Measurements from ENCODE around the gene MAST3. TPM values are rescaled to one million over a fixed set of nuclear protein-coding genes. Genes with fewer than 3 reads are reported as not detected.

The MAST3 gene
- total and polyA plus RNA-seq, 2 of the 8 experiments (the other 6 are each of a cell fraction or from before 2014, with no cell fraction given): 3.4 to 9.0 TPM

DNA sequence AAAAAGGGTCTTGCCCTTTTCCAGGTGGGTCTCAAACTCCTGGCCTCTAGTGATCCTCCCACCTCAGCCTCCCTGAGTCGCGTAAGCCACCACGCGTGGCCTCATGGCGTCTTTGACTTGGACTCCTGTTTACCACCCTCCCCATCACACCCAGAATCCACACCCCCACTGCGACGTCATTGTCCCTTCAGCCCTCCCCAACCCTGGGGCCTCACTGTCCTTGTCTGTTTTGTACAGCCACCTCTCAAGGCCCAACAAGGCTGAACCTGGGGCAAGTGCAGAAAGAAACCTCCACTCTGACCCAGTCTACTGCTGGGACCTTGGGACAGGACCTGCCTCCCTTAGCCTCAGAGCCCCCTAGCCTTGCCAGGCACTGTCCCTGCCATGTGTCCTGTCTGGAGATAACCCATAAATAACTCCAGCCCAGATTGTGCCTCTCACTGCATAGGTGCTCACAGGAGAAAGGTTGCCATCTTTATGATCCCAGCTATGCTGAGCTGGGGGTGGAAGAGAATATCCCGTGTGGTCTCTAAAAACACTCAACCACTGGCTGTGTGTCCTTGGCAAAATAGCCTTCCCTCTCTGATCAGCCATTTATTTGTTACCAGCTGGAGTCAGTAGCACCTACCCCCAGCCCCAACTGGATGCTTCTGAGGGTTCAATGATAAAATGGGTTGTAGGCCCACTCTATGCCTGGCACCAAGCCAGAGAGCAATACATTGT, 74.2 kb downstream of the MAST3 start (continued):
- TF ChIP-seq SAP30 (IDR thresholded peaks at IDR 0.05; ENCODE audit: insufficient read depth, insufficient replicate concordance, low read length) (no peak), TEAD4 (IDR thresholded peaks at IDR 0.05; ENCODE audit: low read depth, low read length) (no peak), BACH1 (IDR thresholded peaks at IDR 0.05; ENCODE audit: low read length) (no peak), PHF8 (conservative IDR thresholded peaks at IDR 0.05; ENCODE audit: low read depth, low read length) (no peak), NRF1 (IDR thresholded peaks at IDR 0.05; ENCODE audit: low read depth, low read length) (no peak)

Data from H1 (cell line).